Nephron progenitor cell (in vitro differentiated cells): ENCODE measurements around the gene UBA1.

Experiments
- DNase-seq: peaks from one replicate; pipeline ENCODE4 v3.0.0; 2021
- H3K27ac Mint-ChIP-seq: 2 replicates; pipeline ENCODE4 v1.8.0; 2021; ENCODE audit warnings: mild to moderate bottlenecking, moderate library complexity, mixed read lengths
- H3K27me3 Mint-ChIP-seq: 2 replicates; pipeline ENCODE4 v1.8.0; 2021; ENCODE audit warnings: mild to moderate bottlenecking, low read depth, mixed read lengths; ENCODE audit not compliant: poor library complexity
- H3K36me3 Mint-ChIP-seq: 2 replicates; pipeline ENCODE4 v1.8.0; 2021; ENCODE audit warnings: low read depth, mixed read lengths
- H3K4me1 Mint-ChIP-seq: 2 replicates; pipeline ENCODE4 v1.8.0; 2021; ENCODE audit warnings: mixed read lengths
- H3K4me3 Mint-ChIP-seq: 2 replicates; pipeline ENCODE4 v1.8.0; 2021; ENCODE audit warnings: mild to moderate bottlenecking, moderate library complexity, mixed read lengths
- H3K9me3 Mint-ChIP-seq: 2 replicates; pipeline ENCODE4 v1.8.0; 2021; ENCODE audit warnings: mild to moderate bottlenecking, moderate library complexity, mixed read lengths
- CTCF ChIP-seq: fragments of 200-600 bp; sonication (generic); IDR thresholded peaks from 2 replicates; pipeline ENCODE4 v1.5.0; 2021; ENCODE audit warnings: antibody characterized with exemption

UBA1 gene

DNA sequence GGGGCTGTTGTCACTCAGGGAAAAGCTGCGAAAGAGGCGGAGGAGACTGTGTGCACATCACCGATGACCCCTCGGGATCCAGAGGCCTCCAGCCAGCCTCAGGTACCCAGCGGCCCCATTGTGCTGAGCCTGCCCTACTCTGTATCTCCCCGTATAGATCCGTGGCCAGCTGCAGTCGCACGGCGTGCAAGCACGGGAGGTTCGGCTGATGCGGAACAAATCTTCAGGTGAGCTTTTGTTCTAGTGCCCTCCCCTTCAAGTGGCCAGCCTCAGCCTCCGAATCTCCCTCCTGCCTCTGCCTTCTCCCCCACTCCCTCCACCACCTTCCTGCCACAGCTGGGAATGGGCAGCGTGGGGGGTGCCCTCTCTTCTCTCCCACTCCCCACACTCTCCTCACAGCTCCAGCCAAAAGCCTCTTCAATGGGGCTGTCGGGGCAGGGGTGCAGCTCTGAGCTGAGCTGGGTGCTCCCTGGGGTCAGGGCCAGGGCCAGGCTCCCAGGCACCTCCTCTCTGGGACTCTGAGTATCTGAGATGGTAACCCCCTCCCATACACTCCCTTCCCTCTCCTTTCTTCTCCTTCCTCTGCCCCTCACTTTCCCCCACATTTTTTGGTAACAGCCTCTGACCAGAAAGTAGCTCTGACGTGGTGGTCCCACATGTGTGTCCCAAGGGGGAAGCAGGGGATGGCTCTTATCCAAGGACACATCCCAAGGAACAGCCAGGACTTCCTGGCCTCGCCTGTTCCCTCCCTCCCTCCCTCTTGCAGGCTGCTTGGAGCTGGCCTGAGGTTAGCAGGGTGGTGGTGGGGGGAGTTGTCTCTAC lies 20.4 kb upstream of the UBA1 start:
- no peak for DNase-seq
- no peak overlapping the region for H3K4me3 Mint-ChIP-seq
- no peak for TF ChIP-seq CTCF
- peaks cover 50% of the 10 kb centered on the region for H3K9me3 Mint-ChIP-seq
- H3K27me3 Mint-ChIP-seq: peaks cover 13% of the 10 kb centered on the region
- no peak overlapping the region for H3K27ac Mint-ChIP-seq
- H3K36me3 Mint-ChIP-seq: peaks cover 43% of the 10 kb centered on the region
- no peaks in the 10 kb centered on the region for H3K4me1 Mint-ChIP-seq

DNA sequence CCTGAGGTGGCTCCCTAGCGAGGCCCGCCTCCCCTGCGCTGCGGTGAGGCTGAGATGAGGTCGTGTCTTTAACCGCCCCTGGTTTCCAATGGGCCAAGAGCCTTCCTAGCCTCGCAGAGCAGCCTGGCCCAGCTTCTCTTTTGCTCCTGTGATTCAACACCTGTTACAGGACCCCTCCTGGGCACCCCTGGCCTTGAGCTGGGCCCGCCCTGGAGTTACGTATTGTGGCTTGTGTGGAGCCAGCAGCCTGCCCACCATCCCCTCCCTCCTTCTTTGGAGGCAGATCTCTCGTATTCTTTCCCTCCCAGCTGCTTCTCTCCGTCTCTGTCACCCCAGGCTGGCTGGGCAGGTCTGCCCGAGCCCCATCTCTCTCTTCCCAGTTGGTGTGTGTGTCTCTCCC lies 19.3 kb upstream of the UBA1 start:
- peaks cover 51% of the 10 kb centered on the region for H3K9me3 Mint-ChIP-seq
- TF ChIP-seq CTCF: no peak
- no peak overlapping the region for H3K27ac Mint-ChIP-seq
- H3K36me3 Mint-ChIP-seq: peaks cover 45% of the 10 kb centered on the region
- no peak for DNase-seq
- no peaks in the 10 kb centered on the region for H3K4me1 Mint-ChIP-seq
- no peak overlapping the region for H3K4me3 Mint-ChIP-seq
- H3K27me3 Mint-ChIP-seq: peaks cover 13% of the 10 kb centered on the region

DNA sequence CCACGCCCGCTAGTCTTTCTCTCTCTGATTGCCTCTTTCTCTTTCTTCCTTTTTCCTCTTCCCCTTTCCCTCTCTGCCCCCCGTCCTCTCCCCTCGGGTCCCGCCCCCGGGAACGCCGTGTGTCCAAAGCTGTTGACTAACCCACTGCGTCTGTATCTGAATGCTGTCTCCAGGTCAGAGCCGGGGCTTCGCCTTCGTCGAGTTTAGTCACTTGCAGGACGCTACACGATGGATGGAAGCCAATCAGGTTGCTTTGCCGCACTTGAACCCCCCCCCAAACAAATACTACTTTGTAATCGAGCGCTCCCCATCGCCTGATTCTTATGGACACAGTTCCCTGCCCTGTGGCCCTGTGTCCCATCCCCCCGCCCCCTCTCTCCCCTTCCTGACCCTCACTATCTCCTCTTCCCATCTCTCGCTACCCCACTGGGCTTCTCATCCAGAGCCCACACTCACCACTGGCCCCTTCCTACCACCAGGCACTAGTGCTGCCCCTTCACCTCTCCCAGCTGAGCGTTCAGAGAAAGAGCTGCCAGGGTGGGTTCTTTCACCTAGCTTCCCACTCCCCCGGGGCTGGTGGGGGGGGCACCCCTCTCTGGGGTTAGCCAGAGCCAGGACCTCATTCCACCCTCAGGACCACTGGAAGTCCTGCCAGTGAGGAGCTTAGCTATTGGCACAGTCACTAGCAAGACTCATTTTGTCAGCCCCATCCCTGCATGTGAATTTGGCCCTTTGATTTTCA lies 18.6 kb upstream of the UBA1 start:
- Mint-ChIP-seq H3K36me3 (peaks cover 45% of the 10 kb centered on the region), H3K4me1 (no peaks in the 10 kb centered on the region), H3K4me3 (no peak overlapping the region), H3K27ac (no peak overlapping the region), H3K9me3 (peaks cover 54% of the 10 kb centered on the region), H3K27me3 (peaks cover 13% of the 10 kb centered on the region)
- no peak for DNase-seq
- no peak for TF ChIP-seq CTCF

DNA sequence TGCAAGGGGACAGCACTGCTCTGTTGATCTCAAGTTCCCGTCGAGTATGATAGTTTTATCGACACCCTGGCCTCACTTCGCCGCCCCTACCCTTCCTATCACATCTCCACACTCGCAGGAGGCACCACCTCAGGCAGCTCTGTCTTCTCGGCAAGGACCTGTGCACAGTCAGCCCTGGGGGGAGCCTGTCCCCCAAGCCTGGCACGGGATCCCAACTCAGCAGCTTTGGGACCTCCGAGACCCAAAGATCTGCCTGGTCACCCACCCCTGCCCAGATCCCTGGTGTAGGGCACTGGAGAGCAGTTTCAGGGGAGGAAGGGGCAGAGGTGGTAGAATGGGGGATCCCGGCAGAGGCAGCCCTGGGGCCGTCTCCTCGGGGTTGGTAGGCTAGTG lies 18.0 kb upstream of the UBA1 start:
- no peaks in the 10 kb centered on the region for H3K4me1 Mint-ChIP-seq
- H3K9me3 Mint-ChIP-seq: peaks cover 54% of the 10 kb centered on the region
- no peak overlapping the region for H3K27ac Mint-ChIP-seq
- peaks cover 10% of the 10 kb centered on the region for H3K27me3 Mint-ChIP-seq
- H3K4me3 Mint-ChIP-seq: no peak overlapping the region
- TF ChIP-seq CTCF: no peak
- no peak for DNase-seq
- H3K36me3 Mint-ChIP-seq: peaks cover 49% of the 10 kb centered on the region

DNA sequence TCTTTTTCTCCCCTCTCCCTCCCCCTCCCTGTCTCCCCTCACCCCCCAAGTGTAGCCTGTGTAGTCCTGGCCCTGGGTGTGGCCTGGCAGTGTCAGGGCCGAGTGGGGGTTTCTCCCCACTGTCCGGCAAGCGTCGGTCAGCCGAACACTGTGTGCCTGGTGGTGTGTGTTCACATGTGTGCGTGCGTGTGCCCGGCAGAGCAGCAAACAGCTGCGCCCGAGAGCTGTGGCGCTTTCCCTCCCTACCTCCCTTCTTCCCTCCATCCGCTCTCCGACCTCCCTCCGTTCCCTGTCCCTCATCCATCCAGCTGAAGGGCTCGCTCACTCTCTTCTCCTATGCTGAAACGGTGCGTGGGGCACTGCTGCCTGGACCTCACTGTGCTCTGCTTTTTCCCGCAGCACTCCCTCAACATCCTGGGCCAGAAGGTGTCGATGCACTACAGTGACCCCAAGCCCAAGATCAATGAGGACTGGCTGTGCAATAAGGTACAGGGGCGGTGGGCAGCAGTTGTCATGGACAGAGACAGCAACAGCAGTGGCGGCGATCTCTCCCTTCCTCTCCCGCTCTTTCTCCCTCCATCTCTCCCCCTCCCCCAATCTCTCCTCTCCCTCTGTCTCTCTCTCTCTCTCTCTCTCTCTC lies 17.4 kb upstream of the UBA1 start:
- DNase-seq: no peak
- Mint-ChIP-seq H3K4me3 (no peak overlapping the region), H3K27ac (no peak overlapping the region)

More for the DNA sequence above, 17.4 kb upstream of the UBA1 start:
- Mint-ChIP-seq H3K4me1 (no peaks in the 10 kb centered on the region), H3K27me3 (peaks cover 10% of the 10 kb centered on the region), H3K36me3 (peaks cover 51% of the 10 kb centered on the region), H3K9me3 (peaks cover 56% of the 10 kb centered on the region)
- no peak for TF ChIP-seq CTCF
